DOHH2 (cell line): Measurements from ENCODE around the gene PAQR8.

Experiments
- H3F3A ChIP-seq: fragments of 200-600 bp; sonication (generic), shearing (Covaris generic); 2 replicates; pipeline ENCODE4 v1.6.0; 2016; ENCODE audit warnings: antibody characterized with exemption, mild to moderate bottlenecking; ENCODE audit not compliant: control insufficient read depth, insufficient read depth
- H3K27ac ChIP-seq: fragments of 200-600 bp; sonication (generic); 2 replicates; pipeline ENCODE4 v1.5.1; 2014; ENCODE audit warnings: low read depth, mild to moderate bottlenecking, low read length, moderate library complexity
- H3K27me3 ChIP-seq: fragments of 200-600 bp; sonication (generic); 2 replicates; pipeline ENCODE4 v1.6.1; 2014; ENCODE audit warnings: mild to moderate bottlenecking, low read length, mixed read lengths; ENCODE audit not compliant: control insufficient read depth
- H3K36me3 ChIP-seq: fragments of 200-600 bp; sonication (generic); 2 replicates; pipeline ENCODE4 v1.6.1; 2014; ENCODE audit warnings: mild to moderate bottlenecking, low read length, moderate library complexity, mixed read lengths; ENCODE audit not compliant: control insufficient read depth
- H3K4me1 ChIP-seq: fragments of 200-600 bp; sonication (generic); 2 replicates; pipeline ENCODE4 v1.6.1; 2014; ENCODE audit warnings: mild to moderate bottlenecking, low read length, mixed read lengths; ENCODE audit not compliant: control insufficient read depth
- H3K4me2 ChIP-seq: fragments of 200-600 bp; sonication (generic); 2 replicates; pipeline ENCODE4 v1.6.0; 2014; ENCODE audit warnings: mild to moderate bottlenecking, low read length, moderate library complexity
- H3K4me3 ChIP-seq: fragments of 200-600 bp; sonication (generic); 2 replicates; pipeline ENCODE4 v1.5.1; 2014; ENCODE audit warnings: mild to moderate bottlenecking, low read length, mixed read lengths
- H3K79me2 ChIP-seq: fragments of 200-600 bp; sonication (generic); 2 replicates; pipeline ENCODE4 v1.6.1; 2014; ENCODE audit warnings: mild to moderate bottlenecking, low read length, mixed read lengths; ENCODE audit not compliant: control insufficient read depth
- H3K9me2 ChIP-seq: fragments of 200-600 bp; sonication (generic); replicated peaks from 2 replicates; pipeline ENCODE4 v1.6.1; 2014; ENCODE audit warnings: mild to moderate bottlenecking, low read length, mixed read lengths; ENCODE audit not compliant: control insufficient read depth
- H3K9me3 ChIP-seq: fragments of 200-600 bp; sonication (generic); 2 replicates; pipeline ENCODE4 v1.6.1; 2014; ENCODE audit warnings: antibody characterized with exemption, low read length, mixed read lengths; ENCODE audit not compliant: control insufficient read depth, insufficient read depth
- H4K20me1 ChIP-seq: fragments of 200-600 bp; sonication (generic); 2 replicates; pipeline ENCODE4 v1.6.0; 2014; ENCODE audit warnings: low read depth, mild to moderate bottlenecking, antibody characterized with exemption, low read length, moderate library complexity; ENCODE audit not compliant: control insufficient read depth, insufficient read depth
- CTCF ChIP-seq: fragments of 200-600 bp; sonication (generic); IDR thresholded peaks from one replicate; pipeline ENCODE4 v1.5.1; 2014; ENCODE audit warnings: antibody characterized with exemption, mild to moderate bottlenecking, low read depth, low read length; ENCODE audit not compliant: poor library complexity, severe bottlenecking
- EZH2phosphoT487 ChIP-seq: fragments of 200-600 bp; sonication (generic); IDR thresholded peaks from 2 replicates; pipeline ENCODE4 v1.6.1; 2017; ENCODE audit warnings: borderline replicate concordance, mild to moderate bottlenecking, antibody characterized with exemption, low read length, moderate library complexity, mixed read lengths

The PAQR8 gene

DNA sequence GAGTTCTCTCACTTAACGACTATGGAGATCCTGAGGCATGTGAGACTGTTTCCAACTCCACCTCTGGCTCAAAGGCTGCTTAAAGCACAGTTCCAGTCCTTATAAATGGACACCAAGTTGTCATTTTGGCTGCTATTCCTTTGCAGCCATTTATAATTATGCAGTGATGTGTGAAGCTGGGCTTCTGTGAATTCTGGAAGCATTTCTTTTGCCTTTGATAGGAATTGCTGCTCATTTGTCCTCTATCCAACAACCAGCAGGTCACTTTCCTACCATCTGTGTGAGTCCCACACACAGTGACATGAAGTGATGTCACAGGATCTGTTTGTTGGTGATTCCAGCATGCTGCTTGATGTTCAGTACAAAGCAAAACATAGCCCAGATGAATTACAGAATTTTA, 29.6 kb downstream of the PAQR8 start:
- no peak for TF ChIP-seq EZH2phosphoT487
- Histone ChIP-seq H3K79me2 (no peaks in the 10 kb centered on the region), H3K27ac (no peak overlapping the region), H3K36me3 (no peaks in the 10 kb centered on the region), H3F3A (no peaks in the 10 kb centered on the region), H3K9me2 (no peaks in the 10 kb centered on the region), H3K4me2 (no peak overlapping the region), H3K27me3 (peaks cover 5% of the 10 kb centered on the region; the same call in 1 of the 2 replicates), H4K20me1 (no peaks in the 10 kb centered on the region), H3K4me1 (peaks cover 12% of the 10 kb centered on the region), H3K4me3 (no peak overlapping the region), H3K9me3 (peaks cover 3% of the 10 kb centered on the region; the same call in 1 of the 2 replicates)

DNA sequence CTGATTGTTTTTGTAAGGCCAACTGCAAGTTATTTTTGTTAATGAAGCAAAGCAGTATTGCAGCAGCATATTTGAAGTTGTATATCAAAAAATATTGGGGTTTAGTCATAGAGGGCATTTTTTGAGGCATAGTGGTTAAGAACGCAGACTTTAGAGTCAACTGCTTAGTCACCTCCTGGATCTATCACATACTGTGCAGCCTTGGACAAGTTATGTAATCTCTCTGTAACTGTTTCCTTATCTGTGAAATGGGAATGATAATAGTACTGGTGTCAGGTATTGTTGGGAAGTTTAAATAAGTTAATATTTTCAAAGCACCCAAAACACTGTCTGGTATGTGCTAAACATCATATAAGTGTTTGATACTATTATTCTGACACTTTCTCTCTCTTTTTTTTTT, 31.0 kb downstream of the PAQR8 start:
- TF ChIP-seq CTCF (no peak), EZH2phosphoT487 (no peak)
- Histone ChIP-seq H3K9me2 (no peaks in the 10 kb centered on the region), H3K79me2 (no peaks in the 10 kb centered on the region), H3K9me3 (no peaks in the 10 kb centered on the region), H4K20me1 (no peaks in the 10 kb centered on the region), H3F3A (no peaks in the 10 kb centered on the region), H3K27ac (no peak overlapping the region), H3K36me3 (no peaks in the 10 kb centered on the region), H3K4me3 (no peak overlapping the region), H3K4me1 (peaks cover 12% of the 10 kb centered on the region), H3K4me2 (no peak overlapping the region), H3K27me3 (peaks cover 5% of the 10 kb centered on the region; the same call in 1 of the 2 replicates)

- no peak overlapping the region for H3K4me2 ChIP-seq
- H3K4me1 ChIP-seq: peaks cover 12% of the 10 kb centered on the region
- H3K36me3 ChIP-seq: no peaks in the 10 kb centered on the region
- no peak overlapping the region for H3K4me3 ChIP-seq
- no peaks in the 10 kb centered on the region for H3K9me3 ChIP-seq
- H3K27me3 ChIP-seq: peaks cover 4% of the 10 kb centered on the region; the same call in 1 of the 2 replicates
- H3F3A ChIP-seq: no peaks in the 10 kb centered on the region
- no peaks in the 10 kb centered on the region for H4K20me1 ChIP-seq
- no peaks in the 10 kb centered on the region for H3K79me2 ChIP-seq
- H3K27ac ChIP-seq: no peak overlapping the region
- TF ChIP-seq EZH2phosphoT487: no peak
- H3K9me2 ChIP-seq: no peaks in the 10 kb centered on the region
These were observed 31.8 kb downstream of the PAQR8 start for GRCh38 chr6:52393780-52394179.

- Histone ChIP-seq H3K4me3 (no peak overlapping the region), H3K36me3 (no peaks in the 10 kb centered on the region), H3K79me2 (no peaks in the 10 kb centered on the region), H3K9me3 (no peaks in the 10 kb centered on the region), H3K27me3 (no peaks in the 10 kb centered on the region), H4K20me1 (no peaks in the 10 kb centered on the region), H3K4me1 (peaks cover 12% of the 10 kb centered on the region), H3K4me2 (no peak overlapping the region), H3K27ac (no peak overlapping the region), H3K9me2 (no peaks in the 10 kb centered on the region), H3F3A (no peaks in the 10 kb centered on the region)
- TF ChIP-seq EZH2phosphoT487: no peak
- no peak for TF ChIP-seq CTCF
These were observed 32.3 kb downstream of the PAQR8 start for GRCh38 chr6:52394251-52394666.
